Subcutaneous preadipocyte (primary cell): ENCODE measurements around the gene HSD17B2. TPM values are rescaled to one million over a fixed set of nuclear protein-coding genes. Genes with fewer than 3 reads are reported as not detected.

ENCODE experiments used
- total RNA-seq: library from RNA; depleted of rRNA; stranded (reverse); fragments of >200 nt; gene quantifications from 2 replicates; pipeline ENCODE4 v1.2.3, GENCODE V29; 2012

Gene HSD17B2, protein sequence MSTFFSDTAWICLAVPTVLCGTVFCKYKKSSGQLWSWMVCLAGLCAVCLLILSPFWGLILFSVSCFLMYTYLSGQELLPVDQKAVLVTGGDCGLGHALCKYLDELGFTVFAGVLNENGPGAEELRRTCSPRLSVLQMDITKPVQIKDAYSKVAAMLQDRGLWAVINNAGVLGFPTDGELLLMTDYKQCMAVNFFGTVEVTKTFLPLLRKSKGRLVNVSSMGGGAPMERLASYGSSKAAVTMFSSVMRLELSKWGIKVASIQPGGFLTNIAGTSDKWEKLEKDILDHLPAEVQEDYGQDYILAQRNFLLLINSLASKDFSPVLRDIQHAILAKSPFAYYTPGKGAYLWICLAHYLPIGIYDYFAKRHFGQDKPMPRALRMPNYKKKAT
- not detected in 2 replicates for total RNA-seq

DNA sequence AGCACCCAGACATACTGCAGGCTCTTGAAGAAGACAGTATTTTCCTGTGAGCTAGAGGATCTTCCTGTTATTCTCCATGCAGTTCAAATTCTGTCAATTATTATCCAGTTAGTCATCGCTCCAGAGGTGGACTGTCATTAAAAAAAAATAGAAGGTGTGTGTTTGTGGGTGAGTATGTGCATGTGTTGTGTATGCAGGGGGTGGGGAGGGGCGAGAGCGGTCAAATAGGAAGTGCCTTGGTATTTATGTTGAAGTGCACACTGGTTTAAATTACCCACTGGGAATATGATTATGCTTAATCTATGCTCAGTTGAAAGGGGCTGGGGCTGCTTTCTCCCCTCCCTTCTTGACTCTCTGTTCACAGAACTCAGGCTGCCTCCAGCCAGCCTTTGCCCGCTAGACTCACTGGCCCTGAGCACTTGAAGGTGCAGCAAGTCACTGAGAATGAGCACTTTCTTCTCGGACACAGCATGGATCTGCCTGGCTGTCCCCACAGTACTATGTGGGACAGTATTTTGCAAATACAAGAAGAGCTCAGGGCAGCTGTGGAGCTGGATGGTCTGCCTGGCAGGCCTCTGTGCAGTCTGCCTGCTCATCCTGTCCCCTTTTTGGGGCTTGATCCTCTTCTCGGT, at the start of gene HSD17B2:
Gene HSD17B2 (plus strand): TSS at position 273 of the 632 bp plus-strand sequence. CDS start 172 bp downstream, at position 445.

DNA sequence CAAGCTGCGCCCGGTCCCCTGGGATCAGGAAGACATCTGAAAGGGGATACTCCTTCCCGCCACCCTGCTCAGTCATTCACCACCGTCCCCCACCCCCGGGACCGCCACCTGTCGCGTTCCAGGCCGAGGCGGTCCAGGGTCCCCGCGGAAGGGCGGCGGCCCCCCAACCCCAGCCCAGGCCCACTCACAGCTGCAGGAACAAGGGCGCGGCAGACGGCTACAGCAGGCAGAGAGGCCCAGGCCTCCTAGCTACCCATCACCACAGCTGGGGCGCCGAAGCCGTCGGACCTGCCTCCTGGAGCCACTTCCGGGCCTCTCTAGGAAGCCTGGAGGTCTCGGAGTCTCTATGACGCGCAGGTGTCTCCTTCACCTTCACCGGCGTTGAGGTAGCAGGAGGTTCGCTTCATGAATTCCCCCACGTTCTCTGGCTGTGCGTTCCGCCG, 23.8 kb upstream of the HSD17B2 start, which contains the start of gene SDR42E1:
Gene SDR42E1 (minus strand): TSS at position 272 of the 443 bp plus-strand sequence. CDS start 10,612 bp downstream, outside the sequence.

Other genes with a start within 250 kb of the HSD17B2 start
- under 0.01 TPM in 1 of 2 replicates, not detected in the other for gene SDR42E1, start 23.8 kb upstream of the HSD17B2 start, total RNA-seq
- gene MPHOSPH6, start 135.0 kb downstream of the HSD17B2 start, total RNA-seq, result 23.1 and 25.0 TPM in 2 replicates